ENCODE data around the gene PTPRD. TPM values are rescaled to one million over a fixed set of nuclear protein-coding genes. Genes with fewer than 3 reads are reported as not detected.

Gene PTPRD
- total RNA-seq, 1 experiment from 2014 or later, result 32.5 TPM

DNA sequence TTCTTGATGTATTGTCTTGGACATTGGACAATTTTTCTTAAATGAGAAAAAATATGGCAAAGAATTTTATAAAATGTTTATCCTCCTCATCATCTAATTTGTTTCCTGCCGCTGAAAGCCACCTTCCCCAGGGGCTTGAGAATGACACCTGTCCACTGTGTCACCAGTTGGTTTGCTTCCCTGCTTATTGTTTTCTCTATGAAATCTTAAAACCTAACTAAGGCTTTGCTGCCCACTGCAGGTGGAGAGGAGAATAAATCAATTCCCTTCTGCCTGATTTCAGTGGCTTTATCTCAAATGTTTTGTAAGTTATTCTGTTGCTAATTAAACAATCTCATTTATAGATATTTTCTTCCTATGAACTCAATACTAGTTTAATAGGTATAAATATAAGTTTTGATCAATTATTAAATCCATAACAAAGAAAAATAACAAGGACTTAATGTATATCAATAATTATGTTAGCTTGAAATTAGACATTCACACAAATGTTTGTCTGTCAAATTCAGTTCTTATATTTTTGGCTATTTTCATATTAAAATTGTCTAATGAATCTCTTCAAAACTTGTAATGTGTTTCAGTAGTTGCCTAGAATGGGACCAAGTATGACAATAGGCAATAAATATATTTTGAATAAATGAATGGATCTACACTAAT lies 822.5 kb downstream of the PTPRD start:
- Histone ChIP-seq H2AFZ (ENCODE audit: low read length) (no peak overlapping the region), H4K5ac (ENCODE audit: insufficient read length, low read depth, low read length) (no peak overlapping the region), H2BK15ac (ENCODE audit: low read depth, low read length) (no peak overlapping the region), H3K4me1 (ENCODE audit: insufficient read depth, low read length) (no peaks in the 10 kb centered on the region), H3K9me3 (ENCODE audit: control insufficient read depth, low read depth, low read length) (no peaks in the 10 kb centered on the region), H3K27me3 (ENCODE audit: insufficient read depth, low read length) (no peaks in the 10 kb centered on the region), H3K9ac (ENCODE audit: extremely low read depth, insufficient read length, low read length) (no peak overlapping the region), H3K4ac (ENCODE audit: low read depth, low read length) (no peak overlapping the region), H3K4me2 (ENCODE audit: insufficient read depth, insufficient read length, low read length) (no peak overlapping the region), H2BK12ac (ENCODE audit: insufficient read length, low read depth, low read length) (no peak overlapping the region), H3K14ac (ENCODE audit: insufficient read depth, low read length) (no peak overlapping the region), H4K91ac (ENCODE audit: insufficient read length, low read depth, low read length) (no peak overlapping the region), H3K79me1 (ENCODE audit: insufficient read depth, low read depth, low read length, poor library complexity, severe bottlenecking) (no peaks in the 10 kb centered on the region), H3K23me2 (ENCODE audit: insufficient read length, low read depth, low read length, poor library complexity, severe bottlenecking) (no peaks in the 10 kb centered on the region), H3K23ac (ENCODE audit: insufficient read length, low read depth, low read length) (no peak overlapping the region), H2BK20ac (ENCODE audit: low read depth, low read length, poor library complexity, severe bottlenecking) (no peak overlapping the region), H3K56ac (ENCODE audit: insufficient read length, low read depth, low read length) (no peak overlapping the region), H3K27ac (ENCODE audit: insufficient read length, low read depth, low read length) (no peak overlapping the region), H3K79me2 (ENCODE audit: insufficient read depth, low read length) (no peaks in the 10 kb centered on the region), H3K18ac (ENCODE audit: insufficient read length, low read depth, low read length) (no peak overlapping the region), H4K20me1 (ENCODE audit: control insufficient read depth, insufficient read depth, insufficient read length) (no peaks in the 10 kb centered on the region), H2AK5ac (ENCODE audit: insufficient read length, low read length) (no peak overlapping the region), H2BK120ac (ENCODE audit: low read depth, low read length, poor library complexity, severe bottlenecking) (no peak overlapping the region), H4K8ac (replicated peaks; ENCODE audit: insufficient read length, low read depth, low read length) (no peak overlapping the region), H2BK5ac (ENCODE audit: insufficient read length, low read length) (no peak overlapping the region), H3T11ph (ENCODE audit: low read length) (no peak overlapping the region)
- TF ChIP-seq, protein P1, sequence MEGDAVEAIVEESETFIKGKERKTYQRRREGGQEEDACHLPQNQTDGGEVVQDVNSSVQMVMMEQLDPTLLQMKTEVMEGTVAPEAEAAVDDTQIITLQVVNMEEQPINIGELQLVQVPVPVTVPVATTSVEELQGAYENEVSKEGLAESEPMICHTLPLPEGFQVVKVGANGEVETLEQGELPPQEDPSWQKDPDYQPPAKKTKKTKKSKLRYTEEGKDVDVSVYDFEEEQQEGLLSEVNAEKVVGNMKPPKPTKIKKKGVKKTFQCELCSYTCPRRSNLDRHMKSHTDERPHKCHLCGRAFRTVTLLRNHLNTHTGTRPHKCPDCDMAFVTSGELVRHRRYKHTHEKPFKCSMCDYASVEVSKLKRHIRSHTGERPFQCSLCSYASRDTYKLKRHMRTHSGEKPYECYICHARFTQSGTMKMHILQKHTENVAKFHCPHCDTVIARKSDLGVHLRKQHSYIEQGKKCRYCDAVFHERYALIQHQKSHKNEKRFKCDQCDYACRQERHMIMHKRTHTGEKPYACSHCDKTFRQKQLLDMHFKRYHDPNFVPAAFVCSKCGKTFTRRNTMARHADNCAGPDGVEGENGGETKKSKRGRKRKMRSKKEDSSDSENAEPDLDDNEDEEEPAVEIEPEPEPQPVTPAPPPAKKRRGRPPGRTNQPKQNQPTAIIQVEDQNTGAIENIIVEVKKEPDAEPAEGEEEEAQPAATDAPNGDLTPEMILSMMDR (conservative IDR thresholded peaks at IDR 0.05), result peak; percentile 86
- DNase-seq, result no peak
- no peaks in the 10 kb centered on the region for H3K27me3 Mint-ChIP-seq (ENCODE audit: low read depth)
- 0 out of 5 replicates have a peak, but pooled peaks cover 0 to 1% of the 10 kb centered on the region in 2 experiments for H3K9me3 Mint-ChIP-seq
- no peaks in the 10 kb centered on the region; a peak in 1 of 7 replicates for H3K36me3 Mint-ChIP-seq (ENCODE audit: insufficient read depth in 1 of 3, low read depth in 3 of 3)
- H3K4me3 Mint-ChIP-seq, result no peak overlapping the region
- no CpG with 5 or more reads among the region's 1 CpG for WGBS (ENCODE audit: extremely low coverage, insufficient read length, low lambda C conversion rate)
- no peaks in the 10 kb centered on the region for H3K4me1 Mint-ChIP-seq
- no peak overlapping the region; a peak in 1 of 7 replicates for H3K27ac Mint-ChIP-seq

Data from H9 (cell line).